Thymus (tissue), 11 donors: ENCODE results near the gene GLG1. TPM values are rescaled to one million over a fixed set of nuclear protein-coding genes. Genes with fewer than 3 reads are reported as not detected.
"Not testable (repeated sequence)": the region's sequence is repeated elsewhere in the genome, so short reads cannot be mapped to it uniquely, and the experiment has no call there.

Experiments used
- DNase-seq, 9 donors: peaks; one replicate each; pipeline ENCODE4 v3.0.0-alpha.2; 2013; ENCODE audit warnings: low spot score in 9 of 9, low read depth in 6 of 9, missing footprints in 1 of 9
- H3K27ac ChIP-seq, 2 donors: one replicate each; pipeline ENCODE4 v1.5.1; 2013; ENCODE audit warnings: control low read depth in 1 of 2, low read depth in 1 of 2, low read length in 1 of 2, mild to moderate bottlenecking in 1 of 2, moderate library complexity in 1 of 2
- H3K27me3 ChIP-seq, 2 donors: one replicate each; pipeline ENCODE4 v1.5.1; 2013; ENCODE audit warnings: low read length in 1 of 2; ENCODE audit not compliant: control insufficient read depth in 2 of 2, insufficient read depth in 1 of 2
- H3K36me3 ChIP-seq, 2 donors: one replicate each; pipeline ENCODE4 v1.5.1; 2013; ENCODE audit warnings: low read length in 1 of 2, mild to moderate bottlenecking in 1 of 2, moderate library complexity in 1 of 2; ENCODE audit not compliant: control insufficient read depth in 2 of 2, insufficient read depth in 2 of 2
- H3K4me1 ChIP-seq, 2 donors: one replicate each; pipeline ENCODE4 v1.5.1; 2013; ENCODE audit warnings: low read length in 2 of 2; ENCODE audit not compliant: control insufficient read depth in 2 of 2, insufficient read depth in 2 of 2
- H3K4me3 ChIP-seq, 2 donors: one replicate each; pipeline ENCODE4 v1.5.1; 2013; ENCODE audit warnings: low read length in 2 of 2, control low read depth in 1 of 2, mild to moderate bottlenecking in 1 of 2
- H3K9me3 ChIP-seq, 2 donors: one replicate each; pipeline ENCODE4 v1.5.1; 2013; ENCODE audit warnings: low read length in 1 of 2, mild to moderate bottlenecking in 1 of 2; ENCODE audit not compliant: control insufficient read depth in 2 of 2, insufficient read depth in 1 of 2
- WGBS: extraction: QIAGEN DNeasy Blood & Tissue Kit; methylation state at CpG from one replicate; pipeline ENCODE4 v1.1.7; 2013; 5-methylcytosine and 5-hydroxymethylcytosine counted together
- polyA plus RNA-seq: library from polyadenylated mRNA; stranded (reverse); fragments of 200-250 nt; gene quantifications from one replicate; pipeline ENCODE4 v1.2.3, GENCODE V29; 2013
- total RNA-seq: library from RNA; stranded (reverse); fragments of 120-200 nt; gene quantifications from one replicate; pipeline ENCODE4 v1.2.4, GENCODE V29; 2013
- donor health status: healthy.

The GLG1 gene
- total and polyA plus RNA-seq, 2 donors, result 31.7 to 38.4 TPM

DNA sequence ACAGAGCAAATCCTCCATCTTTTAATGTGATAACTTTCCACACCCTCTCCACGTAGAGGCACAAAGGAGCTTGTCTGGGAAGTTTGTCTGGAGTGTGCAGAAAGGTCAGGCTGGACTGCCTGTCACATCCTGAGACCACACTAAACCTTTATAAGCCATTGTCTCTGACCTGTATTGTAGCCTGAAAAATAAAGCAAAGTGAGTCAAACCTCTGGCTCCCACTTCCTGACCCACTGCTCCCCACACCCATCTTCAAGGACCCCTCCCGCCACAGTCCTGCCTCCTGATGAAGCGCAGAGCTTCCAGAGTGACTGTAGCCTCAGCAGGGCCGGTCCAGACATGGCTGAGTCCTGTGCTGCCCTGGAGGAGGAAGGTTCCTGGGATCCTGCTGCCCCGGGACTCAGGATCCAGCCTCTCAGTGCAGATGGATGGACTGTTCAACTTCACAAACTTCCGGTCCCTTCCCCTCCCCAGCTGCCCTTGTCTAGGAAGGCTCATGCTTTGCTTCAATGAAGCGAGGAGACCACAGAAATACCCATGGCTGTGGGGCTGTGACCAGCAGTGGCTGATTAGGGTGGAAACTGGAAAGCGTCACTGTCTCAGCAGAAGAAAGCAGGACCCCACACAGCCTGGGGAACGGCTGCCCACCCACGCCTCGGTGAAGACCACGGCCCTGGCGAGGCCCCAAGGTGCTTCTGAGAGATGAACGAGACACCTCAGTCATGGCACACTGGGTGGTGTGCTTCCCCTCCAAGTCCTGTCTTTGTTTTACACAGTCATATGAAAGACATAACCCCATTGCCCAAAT is 154.8 kb downstream of the GLG1 start:
- DNase-seq, result no peak

DNA sequence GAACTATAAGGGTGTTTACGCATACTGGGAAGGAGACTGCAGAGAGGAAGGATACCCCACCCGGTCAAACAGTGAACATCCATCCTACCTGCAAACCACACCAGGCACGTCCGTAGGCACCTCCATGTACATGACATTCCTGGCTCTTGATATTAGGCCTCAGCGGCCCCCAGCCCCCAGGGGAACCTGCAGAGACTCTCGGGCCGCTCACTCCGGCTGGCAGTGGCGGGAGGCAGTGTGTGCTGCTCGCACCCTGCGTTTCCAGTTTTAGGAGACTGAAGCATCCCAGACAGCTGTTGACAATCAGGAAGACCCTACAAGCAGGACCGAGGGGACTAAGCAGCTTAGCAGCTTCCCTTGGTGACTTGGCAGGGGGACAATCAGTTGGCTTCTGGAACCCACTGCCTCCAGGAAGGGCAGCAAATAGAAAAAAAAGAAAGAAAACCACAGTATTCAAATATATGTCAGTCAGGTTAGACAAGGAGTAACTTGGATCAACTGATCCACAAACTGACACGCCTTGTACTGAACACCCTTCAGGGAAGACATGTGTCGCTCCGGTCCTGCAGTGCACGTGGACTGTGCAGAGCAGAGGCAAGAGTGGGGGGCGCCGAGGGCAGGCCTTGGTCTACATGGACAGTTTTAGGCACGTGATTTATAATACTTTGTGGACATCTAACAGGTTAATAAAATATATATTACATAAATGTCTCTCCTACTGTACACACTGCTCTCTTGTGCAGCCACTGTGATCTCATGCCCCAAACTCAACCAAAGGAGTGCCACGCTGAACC is 155.8 kb downstream of the GLG1 start:
- no peak overlapping the region for H3K4me3 ChIP-seq
- 99% methylated on average over 20 of the region's 20 CpGs for WGBS
- H3K36me3 ChIP-seq, result peaks cover 53 to 54% of the 10 kb centered on the region in 2 donors
- peaks cover 0 to 3% of the 10 kb centered on the region in 2 donors for H3K4me1 ChIP-seq
- no peaks in the 10 kb centered on the region for H3K9me3 ChIP-seq
- no peak overlapping the region for H3K27ac ChIP-seq
- no peak for DNase-seq
- H3K27me3 ChIP-seq, result no peaks in the 10 kb centered on the region

More for the DNA sequence above, 154.8 kb downstream of the GLG1 start:
- no peaks in the 10 kb centered on the region for H3K9me3 ChIP-seq
- no peak overlapping the region for H3K27ac ChIP-seq
- H3K27me3 ChIP-seq, result no peaks in the 10 kb centered on the region
- 96% methylated on average over 14 of the region's 14 CpGs for WGBS
- no peak overlapping the region for H3K4me3 ChIP-seq
- peaks cover 58 to 61% of the 10 kb centered on the region in 2 donors for H3K36me3 ChIP-seq
- H3K4me1 ChIP-seq, result peaks cover 0 to 3% of the 10 kb centered on the region in 2 donors

DNA sequence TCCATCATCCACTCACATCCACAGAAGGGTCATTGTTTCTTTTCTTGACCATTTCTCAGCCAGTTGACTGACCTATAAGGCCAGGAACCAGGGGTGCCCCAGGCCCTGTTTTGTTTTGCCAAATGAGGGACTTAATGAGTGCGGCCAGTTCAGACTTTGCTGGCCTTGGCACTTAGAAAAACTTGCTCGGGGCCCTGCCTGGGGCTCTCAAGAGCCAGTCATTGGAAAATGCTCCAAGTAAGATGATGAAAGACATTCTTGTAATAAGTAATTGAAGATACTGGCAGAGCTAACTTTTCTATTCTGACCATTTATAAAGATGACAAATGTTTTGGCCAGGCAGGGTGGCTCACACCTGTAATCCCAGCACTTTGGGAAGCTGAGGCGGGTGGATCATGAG is 156.7 kb downstream of the GLG1 start:
- Histone ChIP-seq H3K4me1 (peaks cover 0 to 3% of the 10 kb centered on the region in 2 donors), H3K27me3 (no peaks in the 10 kb centered on the region), H3K36me3 (peaks cover 44 to 45% of the 10 kb centered on the region in 2 donors), H3K9me3 (no peaks in the 10 kb centered on the region), H3K4me3 (no peak overlapping the region), H3K27ac (no peak overlapping the region)
- no peak for DNase-seq
- WGBS, result 96% methylated on average over 3 of the region's 3 CpGs

DNA sequence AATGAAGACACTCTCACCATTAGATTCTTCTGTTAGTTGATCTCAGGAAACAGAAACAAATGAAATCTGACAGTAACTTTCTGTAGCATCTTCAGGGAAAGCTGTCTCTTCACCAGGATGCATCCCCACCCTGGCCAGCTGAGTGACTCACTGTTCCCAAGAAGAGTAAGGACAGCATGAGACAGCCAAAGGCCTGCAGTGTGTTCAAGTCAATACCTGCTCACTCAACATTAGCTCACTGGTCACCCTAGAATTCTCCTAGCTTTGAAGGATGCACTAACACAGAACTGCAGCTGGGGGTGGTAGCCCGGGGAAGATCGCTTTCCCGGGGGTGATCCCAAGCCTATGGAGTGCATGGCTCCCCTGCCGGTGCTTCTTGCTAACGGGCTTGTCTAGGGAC is 157.4 kb downstream of the GLG1 start:
- Histone ChIP-seq H3K27me3 (no peaks in the 10 kb centered on the region), H3K9me3 (no peaks in the 10 kb centered on the region), H3K4me1 (peaks cover 0 to 3% of the 10 kb centered on the region in 2 donors), H3K36me3 (peaks cover 39 to 42% of the 10 kb centered on the region in 2 donors), H3K4me3 (no peak overlapping the region), H3K27ac (no peak overlapping the region)
- DNase-seq, result no peak
- 98% methylated on average over 5 of the region's 5 CpGs for WGBS

DNA sequence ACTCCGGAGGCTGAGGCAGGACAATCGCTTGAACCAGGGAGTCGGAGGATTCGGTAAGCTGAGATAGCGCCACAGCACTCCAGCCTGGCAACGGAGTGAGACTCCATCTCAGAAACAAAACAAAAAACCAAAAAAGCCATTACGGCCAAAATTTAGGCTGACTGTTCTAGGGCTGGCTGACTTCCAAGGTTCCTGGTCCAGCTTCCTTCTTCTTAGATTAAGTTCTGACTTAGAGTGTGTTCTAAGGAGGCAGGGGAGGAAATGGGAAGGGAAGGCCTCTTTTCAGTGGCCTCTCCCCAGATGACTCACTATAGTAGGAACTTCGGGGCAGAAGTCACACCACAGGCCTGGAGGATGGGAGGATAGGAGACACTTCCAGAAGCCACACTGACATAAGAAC is 157.9 kb downstream of the GLG1 start:
- H3K36me3 ChIP-seq, result peaks cover 39 to 42% of the 10 kb centered on the region in 2 donors
- H3K27me3 ChIP-seq, result no peaks in the 10 kb centered on the region
- 92% methylated on average over 8 of the region's 8 CpGs for WGBS
- peaks cover 0 to 3% of the 10 kb centered on the region in 2 donors for H3K4me1 ChIP-seq
- no peak overlapping the region for H3K4me3 ChIP-seq
- H3K9me3 ChIP-seq, result no peaks in the 10 kb centered on the region
- peak overlapping the region in 1 of 2 donors; percentile 53 for H3K27ac ChIP-seq
- no peak for DNase-seq

DNA sequence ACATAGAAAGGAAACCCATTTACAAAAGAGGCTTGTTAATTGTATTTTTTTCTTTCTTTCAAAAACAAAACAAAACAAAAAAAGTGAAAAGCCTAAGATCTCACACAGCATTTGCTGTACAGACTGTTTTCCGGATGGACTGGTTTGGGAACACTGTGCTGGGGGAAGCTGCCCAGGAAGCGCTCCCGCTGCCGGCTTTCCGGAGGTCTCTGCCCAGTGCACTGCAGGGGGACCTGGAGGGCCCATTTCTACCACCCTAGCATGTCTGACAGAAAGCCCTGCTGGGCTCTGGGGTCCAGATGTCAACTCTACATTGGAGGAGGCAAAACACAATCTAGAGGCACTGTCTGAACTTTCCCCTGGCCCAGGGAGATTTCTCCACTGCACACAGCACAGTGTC is 159.3 kb downstream of the GLG1 start:
- Histone ChIP-seq H3K36me3 (peaks cover 26 to 32% of the 10 kb centered on the region in 2 donors), H3K4me1 (peaks cover 0 to 3% of the 10 kb centered on the region in 2 donors), H3K4me3 (no peak overlapping the region), H3K9me3 (no peaks in the 10 kb centered on the region), H3K27me3 (no peaks in the 10 kb centered on the region), H3K27ac (no peak overlapping the region)
- WGBS, result 97% methylated on average over 5 of the region's 5 CpGs
- no peak for DNase-seq

DNA sequence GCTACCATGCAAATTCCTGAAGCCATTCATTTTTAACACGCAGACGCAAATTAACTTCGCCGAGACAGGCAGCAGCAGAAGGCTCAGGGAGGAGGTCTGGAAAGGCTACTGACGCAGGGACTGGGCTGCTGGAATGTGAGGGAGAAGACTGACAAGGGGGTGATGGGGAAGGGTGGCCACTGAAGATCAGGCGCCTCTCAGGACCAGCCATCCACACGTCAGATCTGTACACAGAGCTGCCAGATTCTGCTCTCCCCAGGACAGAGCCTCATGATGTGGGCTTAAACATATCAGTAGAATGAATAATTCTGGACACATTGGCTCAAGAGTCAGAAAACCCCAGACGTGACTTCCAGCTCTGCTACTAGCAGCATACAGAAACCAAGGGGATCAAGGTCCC is 160.0 kb downstream of the GLG1 start:
- Histone ChIP-seq H3K4me3 (no peak overlapping the region), H3K27ac (no peak overlapping the region), H3K9me3 (no peaks in the 10 kb centered on the region), H3K27me3 (no peaks in the 10 kb centered on the region), H3K4me1 (peaks cover 0 to 3% of the 10 kb centered on the region in 2 donors), H3K36me3 (peaks cover 18 to 25% of the 10 kb centered on the region in 2 donors)
- no peak for DNase-seq
- WGBS, result 98% methylated on average over 8 of the region's 8 CpGs

DNA sequence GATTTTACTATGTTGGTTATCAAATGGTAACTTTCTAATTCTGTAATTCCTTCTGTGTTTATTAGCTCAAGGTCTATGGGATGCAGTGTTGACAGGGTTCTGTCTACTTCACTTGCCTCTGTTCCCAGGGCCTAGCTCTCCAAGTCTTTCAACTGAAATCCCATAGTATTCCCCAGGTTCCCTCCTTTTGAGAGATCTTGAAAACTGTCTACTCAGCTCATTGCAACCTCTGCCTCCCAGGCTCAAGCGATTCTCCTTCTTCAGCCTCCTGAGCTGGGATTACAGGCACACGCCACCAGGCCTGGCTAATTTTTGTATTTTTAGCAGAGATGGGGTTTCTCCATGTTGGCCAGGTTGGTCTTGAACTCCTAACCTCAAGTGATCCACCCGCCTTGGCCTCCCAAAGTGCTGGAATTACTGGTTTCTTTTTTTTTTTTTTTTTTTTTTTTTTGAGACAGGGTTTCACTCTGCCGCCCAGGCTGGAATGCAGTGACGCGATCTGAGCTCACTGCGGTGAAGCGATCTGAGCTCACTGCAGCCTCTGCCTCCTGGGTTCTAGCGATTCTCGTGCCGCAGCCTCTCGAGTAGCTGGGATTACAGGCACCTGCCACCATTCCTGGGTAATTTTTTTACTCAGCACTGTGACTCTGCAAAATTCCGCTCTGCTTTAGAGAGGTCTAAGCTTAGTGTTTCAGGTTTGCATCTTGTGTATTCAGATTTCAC is 163.1 kb downstream of the GLG1 start:
- WGBS, result over 99% methylated on average over 13 of the region's 13 CpGs
- H3K27ac ChIP-seq, H3K9me3 ChIP-seq, H3K4me1 ChIP-seq, H3K27me3 ChIP-seq, DNase-seq, H3K4me3 ChIP-seq: not testable (repeated sequence)
- H3K36me3 ChIP-seq, result peaks cover 0 to 12% of the 10 kb centered on the region in 2 donors
